Epithelial cell of proximal tubule (primary cell): ENCODE data around the gene ADNP2. TPM values are rescaled to one million over a fixed set of nuclear protein-coding genes. Genes with fewer than 3 reads are reported as not detected.

Experiments used
- DNase-seq: peaks from one replicate; pipeline ENCODE4 v3.0.0-alpha.2; 2011; ENCODE audit warnings: low read depth
- H3K4me3 ChIP-seq: 2 replicates; pipeline ENCODE4 v1.5.1; 2011; ENCODE audit warnings: low read depth, mild to moderate bottlenecking, low read length
- CTCF ChIP-seq: conservative IDR thresholded peaks from 2 replicates; pipeline ENCODE4 v1.5.1; 2012; ENCODE audit warnings: low read depth, mild to moderate bottlenecking, low read length
- total RNA-seq: library from RNA; depleted of rRNA; stranded (reverse); fragments of >200 nt; gene quantifications from 2 replicates; pipeline ENCODE4 v1.2.3, GENCODE V29; 2015

ADNP2 gene
- total RNA-seq, 1 donor from 2014 or later = 19.4 TPM

DNA sequence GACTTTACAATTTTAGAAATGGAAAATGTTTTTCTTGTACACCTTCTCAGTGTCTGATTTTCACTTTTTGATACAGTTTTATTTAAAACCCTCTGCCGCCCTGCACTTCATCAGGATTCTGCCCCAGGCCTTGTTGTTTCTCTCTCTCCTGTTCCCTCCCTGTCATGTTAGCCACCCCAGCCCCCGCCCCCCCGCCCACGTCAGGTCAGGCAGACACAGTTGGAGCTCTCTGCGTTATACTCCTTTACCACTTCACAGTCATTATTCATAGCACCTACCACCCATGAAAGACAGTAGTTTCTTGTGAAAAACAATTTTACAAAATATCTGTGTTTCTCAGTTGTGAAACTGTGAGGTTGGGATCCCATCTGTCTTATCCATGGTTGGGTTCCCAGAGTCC, 21.5 kb downstream of the ADNP2 start:
- TF ChIP-seq CTCF = no peak
- H3K4me3 ChIP-seq = no peak overlapping the region
- DNase-seq = no peak

DNA sequence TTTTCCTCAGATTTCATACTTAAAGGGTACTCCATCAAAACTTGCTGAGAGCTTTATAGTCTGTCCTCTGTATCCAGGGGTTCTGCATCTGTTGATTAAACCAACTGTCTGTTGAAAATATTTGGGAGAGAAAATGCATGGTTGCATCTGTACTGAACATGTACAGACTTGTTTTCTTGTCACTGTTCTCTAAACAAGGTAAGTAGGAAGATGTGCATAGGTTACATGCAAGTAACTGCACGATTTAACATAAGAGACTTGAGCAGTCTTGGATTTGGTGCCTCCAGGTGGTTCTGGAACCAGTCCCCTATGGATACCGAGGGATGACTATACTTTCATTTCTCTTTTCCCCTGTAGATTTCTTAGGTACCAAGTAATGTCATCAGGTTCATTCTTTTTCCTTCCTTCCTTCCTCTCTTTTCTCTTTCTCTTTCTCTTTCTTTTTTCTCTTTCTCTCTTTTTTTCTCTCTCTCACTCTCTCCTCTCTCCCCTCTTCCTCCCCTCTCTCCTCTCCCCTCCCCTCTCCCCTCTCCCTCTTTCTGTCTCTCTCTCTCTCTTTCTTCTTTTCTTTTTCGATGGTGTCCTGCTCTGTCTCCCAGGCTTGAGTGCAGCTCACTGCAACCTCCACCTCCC, 23.2 kb downstream of the ADNP2 start:
- no peak overlapping the region for H3K4me3 ChIP-seq
- DNase-seq = no peak

DNA sequence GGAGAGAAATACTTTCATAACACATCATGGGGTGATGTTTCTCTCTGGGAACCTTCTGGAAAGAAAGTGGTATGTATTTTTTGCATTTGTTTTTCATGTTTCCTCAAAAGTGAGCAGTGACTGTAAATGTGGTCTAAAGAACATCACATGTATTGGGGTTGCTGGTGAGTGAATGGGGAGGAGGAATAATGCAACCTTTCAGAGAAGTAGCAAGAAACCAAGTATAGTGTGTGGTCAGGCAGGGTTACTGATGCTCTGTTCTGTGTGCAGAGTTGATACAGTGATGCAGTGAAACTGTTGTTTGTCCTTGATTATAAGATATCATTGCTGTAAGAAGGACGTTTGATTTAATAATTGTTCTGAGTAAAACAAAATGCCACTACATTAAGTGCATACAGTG, 24.1 kb downstream of the ADNP2 start:
- no peak overlapping the region for H3K4me3 ChIP-seq
- TF ChIP-seq CTCF = no peak
- no peak for DNase-seq

More for the DNA sequence above, 23.2 kb downstream of the ADNP2 start:
- no peak for TF ChIP-seq CTCF

- no peak for TF ChIP-seq CTCF
- DNase-seq = no peak
- no peak overlapping the region for H3K4me3 ChIP-seq
These were observed 26.1 kb downstream of the ADNP2 start for GRCh38 chr18:80135136-80135535.

- no peak for DNase-seq
- TF ChIP-seq CTCF = no peak
- no peak overlapping the region for H3K4me3 ChIP-seq
These were observed 27.6 kb downstream of the ADNP2 start for GRCh38 chr18:80136679-80137078.

DNA sequence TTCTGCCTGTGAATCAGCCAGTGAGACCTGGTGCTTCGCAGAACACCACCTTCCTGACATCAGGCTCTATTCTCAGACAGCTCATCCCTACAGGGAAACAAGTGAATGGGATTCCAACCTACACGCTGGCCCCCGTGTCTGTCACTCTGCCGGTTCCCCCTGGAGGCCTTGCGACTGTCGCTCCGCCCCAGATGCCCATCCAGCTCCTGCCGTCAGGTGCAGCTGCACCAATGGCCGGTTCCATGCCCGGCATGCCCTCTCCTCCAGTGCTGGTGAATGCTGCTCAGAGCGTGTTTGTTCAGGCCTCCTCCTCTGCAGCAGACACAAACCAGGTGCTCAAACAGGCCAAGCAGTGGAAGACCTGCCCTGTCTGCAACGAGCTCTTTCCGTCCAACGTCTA, 28.1 kb downstream of the ADNP2 start:
- no peak overlapping the region for H3K4me3 ChIP-seq
- no peak for DNase-seq
- TF ChIP-seq CTCF = no peak

DNA sequence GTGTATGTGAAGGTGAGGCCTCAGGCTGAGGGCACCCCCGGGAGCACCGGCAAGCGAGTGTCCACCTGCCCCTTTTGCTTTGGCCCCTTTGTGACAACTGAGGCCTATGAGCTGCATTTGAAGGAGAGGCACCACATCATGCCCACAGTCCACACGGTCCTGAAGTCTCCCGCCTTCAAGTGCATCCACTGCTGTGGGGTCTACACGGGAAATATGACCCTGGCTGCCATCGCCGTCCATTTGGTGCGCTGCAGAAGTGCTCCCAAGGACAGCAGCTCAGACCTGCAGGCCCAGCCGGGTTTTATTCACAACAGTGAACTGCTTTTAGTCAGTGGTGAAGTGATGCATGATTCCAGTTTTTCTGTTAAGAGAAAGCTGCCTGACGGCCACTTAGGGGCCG, 28.9 kb downstream of the ADNP2 start:
- H3K4me3 ChIP-seq = no peak overlapping the region
- TF ChIP-seq CTCF = no peak
- no peak for DNase-seq
